ENCODE data around the gene KIAA1671. TPM values are rescaled to one million over a fixed set of nuclear protein-coding genes. Genes with fewer than 3 reads are reported as not detected.

The KIAA1671 gene
- total and polyA plus RNA-seq, 2 donors (not counting 1 experiment from before 2014, with no cell fraction given): 0.01 to 0.02 TPM

GRCh38 chr22:25059438-25059837, 106.9 kb downstream of the KIAA1671 start:
- ATAC-seq (ENCODE audit: low read depth) (no peak), DNase-seq (no peak)
- peaks cover 0 to 11% (median 0%) of the 10 kb centered on the region in 4 experiments for H3K27me3 ChIP-seq (replicated peaks in 1 of 4; ENCODE audit: control extremely low read depth in 1 of 4, control insufficient read depth in 3 of 4, insufficient read depth in 4 of 4, low read length in 3 of 4)
- no peak overlapping the region for H3K27ac ChIP-seq (ENCODE audit: low read length in 2 of 2)
- no peak overlapping the region for H2AFZ ChIP-seq (ENCODE audit: insufficient read depth, low read depth, low read length, poor library complexity, severe bottlenecking)
- H3K4me1 ChIP-seq (ENCODE audit: control insufficient read depth in 2 of 2, insufficient read depth in 2 of 2, low read length in 2 of 2): peaks cover 0 to 13% of the 10 kb centered on the region in 2 donors
- no peak overlapping the region for H3K4me3 ChIP-seq (ENCODE audit: control extremely low read depth in 1 of 5, extremely low read depth in 1 of 5, insufficient read depth in 1 of 5, low read depth in 2 of 5, low read length in 4 of 5)
- ChIA-PET POLR2A (no interaction called here), CTCF (interaction anchor here (1.0 kb wide), 1 partner anchor 10 kb away, joined by 3 read pairs; no protein-coding TSS in a partner anchor)
- Mint-ChIP-seq H3K4me1 (peaks cover 4% of the 10 kb centered on the region), H3K4me3 (no peak overlapping the region), H3K27me3 (peaks cover 34% of the 10 kb centered on the region), H3K9me3 (ENCODE audit: insufficient read depth) (no peaks in the 10 kb centered on the region), H3K27ac (no peak overlapping the region)
- H3K79me2 ChIP-seq (ENCODE audit: control insufficient read depth, insufficient read depth, low read length): no peaks in the 10 kb centered on the region
- intact Hi-C loops (cut with micrococcal nuclease): no loop called here
- TF ChIP-seq CTCF (IDR thresholded peaks at IDR 0.05) (no peak), EZH2 (IDR thresholded peaks at IDR 0.05; ENCODE audit: borderline replicate concordance, insufficient read depth, low read depth, low read length, poor library complexity, severe bottlenecking) (no peak)
- no peaks in the 10 kb centered on the region for H4K20me1 ChIP-seq (ENCODE audit: control insufficient read depth, insufficient read depth, low read length, poor library complexity, severe bottlenecking)
- 93% methylated on average over 2 of the region's 5 CpGs for WGBS (ENCODE audit: insufficient coverage)
- no peak overlapping the region for H3K9ac ChIP-seq (ENCODE audit: low read length)
- H3K9me3 ChIP-seq (ENCODE audit: control extremely low read depth in 1 of 3, control insufficient read depth in 2 of 3, insufficient read depth in 1 of 3, low read length in 2 of 3): no peaks in the 10 kb centered on the region
- H3K36me3 ChIP-seq (replicated peaks in 1 of 2; ENCODE audit: control extremely low read depth in 1 of 2, control insufficient read depth in 1 of 2, extremely low read depth in 1 of 2, insufficient read depth in 2 of 2, low read length in 1 of 2): no peaks in the 10 kb centered on the region
- no peak overlapping the region for H3K4me2 ChIP-seq (replicated peaks; ENCODE audit: low read depth, low read length, poor library complexity, severe bottlenecking)

GRCh38 chr22:25060522-25061071, 108.1 kb downstream of the KIAA1671 start:
- DNase-seq (no peak), ATAC-seq (ENCODE audit: low read depth) (no peak)
- WGBS (ENCODE audit: insufficient coverage): 81% methylated on average over 8 of the region's 10 CpGs
- Histone ChIP-seq H3K9ac (ENCODE audit: low read length) (no peak overlapping the region), H3K4me2 (replicated peaks; ENCODE audit: low read depth, low read length, poor library complexity, severe bottlenecking) (no peak overlapping the region), H4K20me1 (ENCODE audit: control insufficient read depth, insufficient read depth, low read length, poor library complexity, severe bottlenecking) (no peaks in the 10 kb centered on the region), H3K9me3 (ENCODE audit: control extremely low read depth in 1 of 3, control insufficient read depth in 2 of 3, insufficient read depth in 1 of 3, low read length in 2 of 3) (no peaks in the 10 kb centered on the region), H3K79me2 (ENCODE audit: control insufficient read depth, insufficient read depth, low read length) (no peaks in the 10 kb centered on the region), H3K4me1 (ENCODE audit: control insufficient read depth in 2 of 2, insufficient read depth in 2 of 2, low read length in 2 of 2) (peaks cover 0 to 13% of the 10 kb centered on the region in 2 donors), H2AFZ (ENCODE audit: insufficient read depth, low read depth, low read length, poor library complexity, severe bottlenecking) (no peak overlapping the region), H3K4me3 (ENCODE audit: control extremely low read depth in 1 of 5, extremely low read depth in 1 of 5, insufficient read depth in 1 of 5, low read depth in 2 of 5, low read length in 4 of 5) (no peak overlapping the region), H3K27ac (ENCODE audit: low read length in 2 of 2) (no peak overlapping the region), H3K27me3 (replicated peaks in 1 of 4; ENCODE audit: control extremely low read depth in 1 of 4, control insufficient read depth in 3 of 4, insufficient read depth in 4 of 4, low read length in 3 of 4) (peaks cover 0 to 11% (median 0%) of the 10 kb centered on the region in 4 experiments), H3K36me3 (replicated peaks in 1 of 2; ENCODE audit: control extremely low read depth in 1 of 2, control insufficient read depth in 1 of 2, extremely low read depth in 1 of 2, insufficient read depth in 2 of 2, low read length in 1 of 2) (no peaks in the 10 kb centered on the region)
- ChIA-PET POLR2A (no interaction called here), CTCF (interaction anchor here (1.0 kb wide), 1 partner anchor 11 kb away, joined by 3 read pairs; no protein-coding TSS in a partner anchor)
- Mint-ChIP-seq H3K27ac (no peak overlapping the region), H3K9me3 (ENCODE audit: insufficient read depth) (no peaks in the 10 kb centered on the region), H3K27me3 (peaks cover 41% of the 10 kb centered on the region), H3K4me1 (peaks cover 4% of the 10 kb centered on the region), H3K4me3 (no peak overlapping the region)
- intact Hi-C loops (cut with micrococcal nuclease): no loop called here
- TF ChIP-seq EZH2 (IDR thresholded peaks at IDR 0.05; ENCODE audit: borderline replicate concordance, insufficient read depth, low read depth, low read length, poor library complexity, severe bottlenecking) (no peak), CTCF (IDR thresholded peaks at IDR 0.05) (no peak)
